SU-DHL-6 (cell line): ENCODE results near the gene SF3B1.
"Not testable (repeated sequence)": the region's sequence is repeated elsewhere in the genome, so short reads cannot be mapped to it uniquely, and the experiment has no call there.

Source experiments
- H2AFZ ChIP-seq: fragments of 200-600 bp; sonication (generic); 2 replicates; pipeline ENCODE4 v1.6.1; 2014; ENCODE audit warnings: low read depth, mild to moderate bottlenecking, moderate library complexity, mixed read lengths, antibody characterized with exemption, low read length; ENCODE audit not compliant: severe bottlenecking
- H3F3A ChIP-seq: fragments of 200-600 bp; shearing (Covaris generic); 2 replicates; pipeline ENCODE4 v1.6.0; 2016; ENCODE audit warnings: antibody characterized with exemption, mild to moderate bottlenecking; ENCODE audit not compliant: insufficient read depth
- H3K27ac ChIP-seq: fragments of 200-600 bp; sonication (generic); 2 replicates; pipeline ENCODE4 v1.5.1; 2016; ENCODE audit warnings: low read depth, mild to moderate bottlenecking, low read length, moderate library complexity, mixed read lengths
- H3K27me3 ChIP-seq: fragments of 200-600 bp; sonication (generic), shearing (Covaris generic); 2 replicates; pipeline ENCODE4 v1.6.0; 2014; ENCODE audit warnings: mild to moderate bottlenecking, low read length
- H3K36me3 ChIP-seq: fragments of 200-600 bp; sonication (generic); 2 replicates; pipeline ENCODE4 v1.6.1; 2014; ENCODE audit warnings: mild to moderate bottlenecking, low read length, mixed read lengths
- H3K4me2 ChIP-seq: fragments of 300-600, 200-600 bp; shearing (Covaris generic), sonication (generic); 2 replicates; pipeline ENCODE4 v1.6.0; 2014; ENCODE audit warnings: low read length, low read depth, mild to moderate bottlenecking; ENCODE audit not compliant: poor library complexity, severe bottlenecking
- H3K4me3 ChIP-seq: fragments of 200-600 bp; sonication (generic); 2 replicates; pipeline ENCODE4 v1.5.1; 2014; ENCODE audit warnings: antibody characterized with exemption, low read length, mild to moderate bottlenecking, mixed read lengths; ENCODE audit not compliant: insufficient read depth, poor library complexity, severe bottlenecking
- H3K79me2 ChIP-seq: fragments of 200-600 bp; sonication (generic); 2 replicates; pipeline ENCODE4 v1.6.1; 2014; ENCODE audit warnings: mild to moderate bottlenecking, low read length, moderate library complexity; ENCODE audit not compliant: insufficient read depth
- H3K9ac ChIP-seq: fragments of 200-600 bp; sonication (generic); 2 replicates; pipeline ENCODE4 v1.7.0; 2014; ENCODE audit warnings: mild to moderate bottlenecking, low read length
- H3K9me2 ChIP-seq: fragments of 200-600 bp; sonication (generic); replicated peaks from 2 replicates; pipeline ENCODE4 v1.6.1; 2014; ENCODE audit warnings: low read length; ENCODE audit not compliant: insufficient read depth
- H3K9me3 ChIP-seq: fragments of 200-600 bp; sonication (generic); 2 replicates; pipeline ENCODE4 v1.6.1; 2014; ENCODE audit warnings: low read length, mixed read lengths; ENCODE audit not compliant: insufficient read depth
- H4K20me1 ChIP-seq: fragments of 200-600 bp; sonication (generic); 2 replicates; pipeline ENCODE4 v1.6.1; 2014; ENCODE audit warnings: low read depth, mild to moderate bottlenecking, antibody characterized with exemption, low read length, moderate library complexity, mixed read lengths
- EZH2phosphoT487 ChIP-seq: fragments of 200-600 bp; sonication (generic), shearing (Covaris generic); conservative IDR thresholded peaks from 2 replicates; pipeline ENCODE4 v1.6.1; 2018; ENCODE audit warnings: mild to moderate bottlenecking, antibody characterized with exemption, low read length, moderate library complexity, mixed read lengths
- TF ChIP-seq, protein P1 (sequence below): fragments of 200-600 bp; sonication (generic); IDR thresholded peaks from one replicate; pipeline ENCODE4 v1.5.1; 2017; ENCODE audit warnings: antibody characterized with exemption, mild to moderate bottlenecking, low read length, moderate library complexity; ENCODE audit not compliant: insufficient read depth, poor library complexity, severe bottlenecking

The SF3B1 gene

DNA sequence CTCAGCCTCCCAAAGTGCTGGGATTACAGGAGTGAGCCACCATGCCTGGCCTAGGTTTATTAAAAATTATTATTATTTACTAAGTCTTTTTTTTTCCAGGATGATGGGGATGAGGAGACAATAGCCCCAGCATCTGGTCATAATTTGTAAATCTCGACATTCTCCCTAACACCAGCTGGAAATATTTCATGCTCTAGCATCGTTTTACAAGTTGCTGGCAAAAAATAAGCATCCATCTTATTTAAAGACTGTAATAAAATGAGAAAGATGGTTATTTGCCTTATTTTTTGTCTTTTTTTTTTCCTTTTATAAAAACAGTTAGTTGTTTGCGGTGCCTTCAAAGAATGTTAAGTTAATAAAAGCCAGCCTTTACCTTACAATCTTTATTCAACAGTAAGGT is 56.7 kb downstream of the SF3B1 start:
- Histone ChIP-seq H3K4me3 (no peak overlapping the region), H3K27me3 (no peaks in the 10 kb centered on the region), H3K9me2 (no peaks in the 10 kb centered on the region), H3F3A (no peaks in the 10 kb centered on the region), H4K20me1 (no peaks in the 10 kb centered on the region), H3K27ac (no peak overlapping the region), H3K36me3 (no peaks in the 10 kb centered on the region), H2AFZ (no peak overlapping the region), H3K9me3 (no peaks in the 10 kb centered on the region), H3K4me2 (no peak overlapping the region), H3K79me2 (no peaks in the 10 kb centered on the region), H3K9ac (no peak overlapping the region)
- TF ChIP-seq, protein P1, sequence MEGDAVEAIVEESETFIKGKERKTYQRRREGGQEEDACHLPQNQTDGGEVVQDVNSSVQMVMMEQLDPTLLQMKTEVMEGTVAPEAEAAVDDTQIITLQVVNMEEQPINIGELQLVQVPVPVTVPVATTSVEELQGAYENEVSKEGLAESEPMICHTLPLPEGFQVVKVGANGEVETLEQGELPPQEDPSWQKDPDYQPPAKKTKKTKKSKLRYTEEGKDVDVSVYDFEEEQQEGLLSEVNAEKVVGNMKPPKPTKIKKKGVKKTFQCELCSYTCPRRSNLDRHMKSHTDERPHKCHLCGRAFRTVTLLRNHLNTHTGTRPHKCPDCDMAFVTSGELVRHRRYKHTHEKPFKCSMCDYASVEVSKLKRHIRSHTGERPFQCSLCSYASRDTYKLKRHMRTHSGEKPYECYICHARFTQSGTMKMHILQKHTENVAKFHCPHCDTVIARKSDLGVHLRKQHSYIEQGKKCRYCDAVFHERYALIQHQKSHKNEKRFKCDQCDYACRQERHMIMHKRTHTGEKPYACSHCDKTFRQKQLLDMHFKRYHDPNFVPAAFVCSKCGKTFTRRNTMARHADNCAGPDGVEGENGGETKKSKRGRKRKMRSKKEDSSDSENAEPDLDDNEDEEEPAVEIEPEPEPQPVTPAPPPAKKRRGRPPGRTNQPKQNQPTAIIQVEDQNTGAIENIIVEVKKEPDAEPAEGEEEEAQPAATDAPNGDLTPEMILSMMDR: no peak
- no peak for TF ChIP-seq EZH2phosphoT487

- Histone ChIP-seq H3K27me3 (no peaks in the 10 kb centered on the region), H3K27ac (no peak overlapping the region), H3F3A (no peaks in the 10 kb centered on the region), H3K4me3 (no peak overlapping the region), H3K79me2 (no peaks in the 10 kb centered on the region), H3K9me2 (no peaks in the 10 kb centered on the region), H4K20me1 (no peaks in the 10 kb centered on the region), H3K9me3 (no peaks in the 10 kb centered on the region), H3K4me2 (no peak overlapping the region), H2AFZ (no peak overlapping the region), H3K36me3 (no peaks in the 10 kb centered on the region), H3K9ac (no peak overlapping the region)
- TF ChIP-seq EZH2phosphoT487: no peak
- TF ChIP-seq, protein P1: no peak
Observed at GRCh38 chr2:197377670-197378069, 57.2 kb downstream of the SF3B1 start.

- Histone ChIP-seq H3K27me3 (no peaks in the 10 kb centered on the region), H4K20me1 (no peaks in the 10 kb centered on the region), H3K9me3 (no peaks in the 10 kb centered on the region), H3F3A (no peaks in the 10 kb centered on the region), H3K9ac (no peak overlapping the region), H3K27ac (no peak overlapping the region), H3K36me3 (no peaks in the 10 kb centered on the region), H3K4me3 (no peak overlapping the region), H3K9me2 (no peaks in the 10 kb centered on the region), H3K79me2 (no peaks in the 10 kb centered on the region), H3K4me2 (no peak overlapping the region), H2AFZ (no peak overlapping the region)
- TF ChIP-seq, protein P1: no peak
- TF ChIP-seq EZH2phosphoT487: no peak
Observed at GRCh38 chr2:197372592-197372991, 62.2 kb downstream of the SF3B1 start.

DNA sequence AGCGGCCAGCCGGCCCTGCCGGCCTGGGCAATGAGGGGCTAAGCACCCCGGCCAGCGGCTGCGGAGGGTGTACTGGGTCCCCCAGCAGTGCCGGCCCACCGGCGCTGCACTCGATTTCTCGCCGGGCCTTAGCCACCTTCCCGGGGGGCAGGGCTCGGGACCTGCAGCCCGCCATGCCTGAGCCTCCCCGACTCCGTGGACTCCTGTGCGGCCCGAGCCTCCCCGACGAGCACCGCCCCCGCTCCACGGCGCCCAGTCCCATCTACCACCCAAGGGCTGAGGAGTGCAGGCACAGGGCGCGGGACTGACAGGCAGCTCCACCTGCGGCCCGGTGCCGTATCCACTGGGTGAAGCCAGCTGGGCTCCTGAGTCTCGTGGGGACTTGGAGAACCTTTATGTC is 64.2 kb downstream of the SF3B1 start:
- not testable (repeated sequence) for H3K36me3 ChIP-seq, H3K9ac ChIP-seq, H2AFZ ChIP-seq, H4K20me1 ChIP-seq, H3K4me2 ChIP-seq, H3K4me3 ChIP-seq, H3K9me2 ChIP-seq, H3K27ac ChIP-seq, H3K27me3 ChIP-seq, H3K79me2 ChIP-seq, H3F3A ChIP-seq, H3K9me3 ChIP-seq
